ENCODE data around the gene SPRING1. TPM values are rescaled to one million over a fixed set of nuclear protein-coding genes. Genes with fewer than 3 reads are reported as not detected.
A peak's percentile ranks its signal among the peaks of the same experiment; 100 is the strongest.

SPRING1 gene
- total and polyA plus RNA-seq, 2 donors (not counting 1 experiment from before 2014, with no cell fraction given): 12.9 to 43.7 TPM

DNA sequence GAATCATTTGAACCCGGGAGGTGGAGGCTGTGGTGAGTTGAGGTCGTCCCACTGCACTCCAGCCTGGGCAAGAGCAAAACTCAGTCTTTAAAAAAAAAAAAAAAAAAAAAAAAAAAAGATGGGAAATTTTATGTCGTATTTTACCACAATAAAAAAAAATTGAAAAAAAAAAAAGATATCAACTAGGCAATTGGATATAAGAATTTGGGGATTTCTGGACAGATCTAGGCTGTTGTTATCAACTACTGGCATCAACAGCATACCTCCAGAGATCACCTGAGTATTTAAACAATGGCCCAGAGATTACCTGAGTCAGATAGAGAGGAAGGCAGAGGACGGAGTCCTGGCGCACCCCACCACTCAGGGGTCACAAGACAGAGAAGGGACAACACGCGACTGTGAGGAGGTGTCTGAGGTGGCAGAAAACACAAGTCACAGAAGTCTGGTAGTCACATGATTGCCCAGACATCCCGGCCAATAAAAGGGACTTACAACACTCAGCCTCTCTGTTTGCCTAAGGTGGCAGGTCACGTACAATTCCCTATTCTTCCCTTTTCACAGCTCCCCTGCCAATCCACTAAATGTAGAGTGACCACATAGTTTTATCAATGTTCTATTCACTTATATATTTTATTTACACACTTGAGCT lies 1.8 kb downstream of the SPRING1 start:
- intact Hi-C loops (cut with micrococcal nuclease): loop anchor here (1.0 to 5.0 kb wide), 3 partner anchors 66 to 177 kb away; partner anchors contain the start of gene MAP1LC3B2
- Histone ChIP-seq H3K79me2 (ENCODE audit: control insufficient read depth, insufficient read depth, low read length) (peaks cover 85% of the 10 kb centered on the region), H3K36me3 (replicated peaks in 1 of 2; ENCODE audit: control extremely low read depth in 1 of 2, control insufficient read depth in 1 of 2, extremely low read depth in 1 of 2, insufficient read depth in 2 of 2, low read length in 1 of 2) (peaks cover 7 to 23% of the 10 kb centered on the region in 2 experiments), H3K4me2 (replicated peaks; ENCODE audit: low read depth, low read length, poor library complexity, severe bottlenecking) (peak overlapping the region; percentile 100), H3K4me3 (ENCODE audit: control extremely low read depth in 1 of 5, extremely low read depth in 1 of 5, insufficient read depth in 1 of 5, low read depth in 2 of 5, low read length in 4 of 5) (peak overlapping the region in 3 of 5 experiments; percentile 63 to 90 (median 84)), H3K9me3 (ENCODE audit: control extremely low read depth in 1 of 3, control insufficient read depth in 2 of 3, insufficient read depth in 1 of 3, low read length in 2 of 3) (no peaks in the 10 kb centered on the region), H4K20me1 (ENCODE audit: control insufficient read depth, insufficient read depth, low read length, poor library complexity, severe bottlenecking) (peaks cover 48% of the 10 kb centered on the region), H3K4me1 (ENCODE audit: control insufficient read depth in 2 of 2, insufficient read depth in 2 of 2, low read length in 2 of 2) (peaks cover 18 to 20% of the 10 kb centered on the region in 2 donors), H3K27me3 (replicated peaks in 1 of 4; ENCODE audit: control extremely low read depth in 1 of 4, control insufficient read depth in 3 of 4, insufficient read depth in 4 of 4, low read length in 3 of 4) (no peaks in the 10 kb centered on the region), H2AFZ (ENCODE audit: insufficient read depth, low read depth, low read length, poor library complexity, severe bottlenecking) (no peak overlapping the region), H3K9ac (ENCODE audit: low read length) (peak overlapping the region; percentile 74), H3K27ac (ENCODE audit: low read length in 2 of 2) (no peak overlapping the region)
- Mint-ChIP-seq H3K4me1 (peaks cover 40% of the 10 kb centered on the region), H3K9me3 (ENCODE audit: insufficient read depth) (no peaks in the 10 kb centered on the region), H3K4me3 (peak overlapping the region; percentile 97), H3K27ac (peak overlapping the region; percentile 5), H3K27me3 (no peaks in the 10 kb centered on the region)
- ATAC-seq (ENCODE audit: low read depth) (no peak), DNase-seq (no peak)
- ChIA-PET POLR2A (interaction anchor here (0.6 kb wide), 1 partner anchor 122 kb away, joined by 4 read pairs; no protein-coding TSS in a partner anchor), CTCF (interaction anchor here (0.9 kb wide), 1 partner anchor 27 kb away, joined by 3 read pairs; no protein-coding TSS in a partner anchor)
- TF ChIP-seq EZH2 (IDR thresholded peaks at IDR 0.05; ENCODE audit: borderline replicate concordance, insufficient read depth, low read depth, low read length, poor library complexity, severe bottlenecking): no peak
- TF ChIP-seq, protein P1, sequence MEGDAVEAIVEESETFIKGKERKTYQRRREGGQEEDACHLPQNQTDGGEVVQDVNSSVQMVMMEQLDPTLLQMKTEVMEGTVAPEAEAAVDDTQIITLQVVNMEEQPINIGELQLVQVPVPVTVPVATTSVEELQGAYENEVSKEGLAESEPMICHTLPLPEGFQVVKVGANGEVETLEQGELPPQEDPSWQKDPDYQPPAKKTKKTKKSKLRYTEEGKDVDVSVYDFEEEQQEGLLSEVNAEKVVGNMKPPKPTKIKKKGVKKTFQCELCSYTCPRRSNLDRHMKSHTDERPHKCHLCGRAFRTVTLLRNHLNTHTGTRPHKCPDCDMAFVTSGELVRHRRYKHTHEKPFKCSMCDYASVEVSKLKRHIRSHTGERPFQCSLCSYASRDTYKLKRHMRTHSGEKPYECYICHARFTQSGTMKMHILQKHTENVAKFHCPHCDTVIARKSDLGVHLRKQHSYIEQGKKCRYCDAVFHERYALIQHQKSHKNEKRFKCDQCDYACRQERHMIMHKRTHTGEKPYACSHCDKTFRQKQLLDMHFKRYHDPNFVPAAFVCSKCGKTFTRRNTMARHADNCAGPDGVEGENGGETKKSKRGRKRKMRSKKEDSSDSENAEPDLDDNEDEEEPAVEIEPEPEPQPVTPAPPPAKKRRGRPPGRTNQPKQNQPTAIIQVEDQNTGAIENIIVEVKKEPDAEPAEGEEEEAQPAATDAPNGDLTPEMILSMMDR (IDR thresholded peaks at IDR 0.05): no peak
- 88% methylated on average over 5 of the region's 9 CpGs for WGBS (ENCODE audit: insufficient coverage)

DNA sequence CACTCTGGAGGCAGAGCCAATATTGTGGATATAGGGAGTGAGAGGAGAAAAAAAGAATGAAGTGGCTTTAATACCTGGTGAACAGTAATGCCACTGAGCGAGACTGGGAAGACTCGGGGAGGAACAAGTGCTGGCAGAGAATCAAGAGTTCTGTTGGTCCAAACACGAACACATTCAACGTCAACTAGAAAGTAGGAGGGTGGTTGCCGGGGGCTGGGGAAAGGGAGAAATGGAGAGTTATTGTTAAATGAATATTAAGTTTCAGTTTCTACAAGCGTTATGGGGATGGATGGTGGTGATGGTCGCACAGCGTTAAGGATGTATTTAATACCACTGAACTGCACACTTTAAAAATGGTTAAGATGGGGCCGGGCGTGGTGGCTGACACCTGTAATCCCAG lies 2.8 kb downstream of the SPRING1 start:
- POLR2A ChIA-PET: no interaction called here

More for the DNA sequence above, 2.8 kb downstream of the SPRING1 start:
- Histone ChIP-seq H2AFZ (ENCODE audit: insufficient read depth, low read depth, low read length, poor library complexity, severe bottlenecking) (no peak overlapping the region), H3K9me3 (ENCODE audit: control extremely low read depth in 1 of 3, control insufficient read depth in 2 of 3, insufficient read depth in 1 of 3, low read length in 2 of 3) (no peaks in the 10 kb centered on the region), H3K4me2 (replicated peaks; ENCODE audit: low read depth, low read length, poor library complexity, severe bottlenecking) (no peak overlapping the region), H3K4me1 (ENCODE audit: control insufficient read depth in 2 of 2, insufficient read depth in 2 of 2, low read length in 2 of 2) (peaks cover 18 to 20% of the 10 kb centered on the region in 2 donors), H3K4me3 (ENCODE audit: control extremely low read depth in 1 of 5, extremely low read depth in 1 of 5, insufficient read depth in 1 of 5, low read depth in 2 of 5, low read length in 4 of 5) (no peak overlapping the region), H3K79me2 (ENCODE audit: control insufficient read depth, insufficient read depth, low read length) (peaks cover 92% of the 10 kb centered on the region), H3K27ac (ENCODE audit: low read length in 2 of 2) (no peak overlapping the region), H3K27me3 (replicated peaks in 1 of 4; ENCODE audit: control extremely low read depth in 1 of 4, control insufficient read depth in 3 of 4, insufficient read depth in 4 of 4, low read length in 3 of 4) (no peaks in the 10 kb centered on the region), H3K9ac (ENCODE audit: low read length) (no peak overlapping the region), H4K20me1 (ENCODE audit: control insufficient read depth, insufficient read depth, low read length, poor library complexity, severe bottlenecking) (peaks cover 49% of the 10 kb centered on the region), H3K36me3 (replicated peaks in 1 of 2; ENCODE audit: control extremely low read depth in 1 of 2, control insufficient read depth in 1 of 2, extremely low read depth in 1 of 2, insufficient read depth in 2 of 2, low read length in 1 of 2) (peaks cover 9 to 26% of the 10 kb centered on the region in 2 experiments)
- peak overlapping the region; percentile 10 for H3K27ac Mint-ChIP-seq
- WGBS (ENCODE audit: insufficient coverage): 95% methylated on average over 10 of the region's 10 CpGs
- TF ChIP-seq, protein P1 (IDR thresholded peaks at IDR 0.05): no peak
- no peak for TF ChIP-seq EZH2 (IDR thresholded peaks at IDR 0.05; ENCODE audit: borderline replicate concordance, insufficient read depth, low read depth, low read length, poor library complexity, severe bottlenecking)
- CTCF ChIA-PET: interaction anchor here (0.9 kb wide), 1 partner anchor 26 kb away, joined by 3 read pairs; no protein-coding TSS in a partner anchor
- H3K4me1 Mint-ChIP-seq: peaks cover 40% of the 10 kb centered on the region
- peak overlapping the region; percentile 40 for H3K4me3 Mint-ChIP-seq
- no peaks in the 10 kb centered on the region for H3K27me3 Mint-ChIP-seq
- ATAC-seq (ENCODE audit: low read depth) (no peak), DNase-seq (no peak)
- H3K9me3 Mint-ChIP-seq (ENCODE audit: insufficient read depth): no peaks in the 10 kb centered on the region
- intact Hi-C loops (cut with micrococcal nuclease): loop anchor here (5.0 kb wide), 1 partner anchor 67 kb away; no protein-coding TSS in a partner anchor

All from B cell (primary cell).